ENCODE results near the gene CD74.

CD74 gene

GRCh38 chr5:150391986-150392385, 20.7 kb downstream of the CD74 start:
- H3K4me1 ChIP-seq (ENCODE audit: control insufficient read depth, low read depth, low read length): no peaks in the 10 kb centered on the region
- H3K4me3 ChIP-seq (ENCODE audit: low read length): no peak overlapping the region
- peaks cover 91% of the 10 kb centered on the region for H3K36me3 ChIP-seq (ENCODE audit: control insufficient read depth, low read depth, low read length)
- H3K27me3 ChIP-seq (ENCODE audit: control insufficient read depth, insufficient read depth, low read length): no peaks in the 10 kb centered on the region
- no peak overlapping the region for H3K9ac ChIP-seq (ENCODE audit: low read length)
- H3K9me3 ChIP-seq (ENCODE audit: control insufficient read depth, low read depth, low read length): no peaks in the 10 kb centered on the region
- H3K27ac ChIP-seq (ENCODE audit: low read length): no peak overlapping the region

GRCh38 chr5:150391064-150391834, 21.5 kb downstream of the CD74 start:
- H3K27me3 ChIP-seq (ENCODE audit: control insufficient read depth, insufficient read depth, low read length): no peaks in the 10 kb centered on the region
- no peaks in the 10 kb centered on the region for H3K9me3 ChIP-seq (ENCODE audit: control insufficient read depth, low read depth, low read length)
- H3K4me3 ChIP-seq (ENCODE audit: low read length): no peak overlapping the region
- no peak overlapping the region for H3K27ac ChIP-seq (ENCODE audit: low read length)
- H3K36me3 ChIP-seq (ENCODE audit: control insufficient read depth, low read depth, low read length): peaks cover 95% of the 10 kb centered on the region
- no peak overlapping the region for H3K9ac ChIP-seq (ENCODE audit: low read length)
- H3K4me1 ChIP-seq (ENCODE audit: control insufficient read depth, low read depth, low read length): no peaks in the 10 kb centered on the region

GRCh38 chr5:150389531-150390266, 23.0 kb downstream of the CD74 start:
- H3K36me3 ChIP-seq (ENCODE audit: control insufficient read depth, low read depth, low read length): peaks cover 95% of the 10 kb centered on the region
- no peak overlapping the region for H3K27ac ChIP-seq (ENCODE audit: low read length)
- H3K27me3 ChIP-seq (ENCODE audit: control insufficient read depth, insufficient read depth, low read length): no peaks in the 10 kb centered on the region
- no peak overlapping the region for H3K4me3 ChIP-seq (ENCODE audit: low read length)
- H3K4me1 ChIP-seq (ENCODE audit: control insufficient read depth, low read depth, low read length): no peaks in the 10 kb centered on the region
- no peak overlapping the region for H3K9ac ChIP-seq (ENCODE audit: low read length)
- H3K9me3 ChIP-seq (ENCODE audit: control insufficient read depth, low read depth, low read length): no peaks in the 10 kb centered on the region

DNA sequence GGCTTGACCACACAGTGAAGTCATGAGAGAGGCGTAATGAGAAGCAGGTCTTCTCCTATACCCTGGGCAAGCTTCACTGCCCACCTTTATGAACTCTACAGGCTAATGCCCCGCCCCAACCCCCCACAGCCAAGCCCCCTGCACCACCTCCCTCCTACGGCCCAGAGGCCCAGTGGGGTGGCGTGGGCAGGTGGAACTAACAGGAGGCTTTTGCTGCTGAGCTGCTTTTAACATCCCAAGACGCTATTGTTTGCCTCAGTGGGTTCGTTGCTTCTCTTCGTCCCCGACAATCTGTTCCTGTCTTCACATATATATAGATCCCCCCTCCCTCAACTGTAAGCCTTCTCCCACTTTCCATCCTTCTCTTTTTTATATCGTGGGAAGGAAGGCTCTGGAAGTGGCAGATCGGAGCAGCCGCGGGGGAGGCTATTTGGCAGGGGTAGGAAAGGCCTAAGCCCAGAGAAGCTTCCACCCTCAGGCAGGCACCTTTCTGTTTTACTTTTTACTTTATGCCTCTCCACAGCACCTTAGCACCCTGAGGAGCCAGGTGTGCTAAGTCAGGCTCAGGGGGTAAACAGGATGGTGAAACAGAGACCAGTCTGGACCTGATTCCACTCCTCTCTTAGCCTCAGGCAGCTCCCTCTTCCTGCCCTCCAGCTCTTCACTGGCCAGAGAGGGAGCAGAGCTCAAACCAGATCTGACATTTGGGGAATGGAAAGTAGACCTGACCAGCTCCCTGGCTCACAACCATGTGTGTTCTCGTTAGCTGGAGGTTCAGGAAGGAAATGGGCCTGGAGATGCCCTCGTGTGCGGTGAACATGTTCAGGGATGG, 26.5 kb downstream of the CD74 start:
- Histone ChIP-seq H3K9me3 (ENCODE audit: control insufficient read depth, low read depth, low read length) (no peaks in the 10 kb centered on the region), H3K4me1 (ENCODE audit: control insufficient read depth, low read depth, low read length) (no peaks in the 10 kb centered on the region), H3K27me3 (ENCODE audit: control insufficient read depth, insufficient read depth, low read length) (no peaks in the 10 kb centered on the region), H3K9ac (ENCODE audit: low read length) (no peak overlapping the region), H3K4me3 (ENCODE audit: low read length) (no peak overlapping the region), H3K36me3 (ENCODE audit: control insufficient read depth, low read depth, low read length) (peaks cover 97% of the 10 kb centered on the region), H3K27ac (ENCODE audit: low read length) (no peak overlapping the region)

GRCh38 chr5:150384701-150385100, 28.0 kb downstream of the CD74 start:
- Histone ChIP-seq H3K27me3 (ENCODE audit: control insufficient read depth, insufficient read depth, low read length) (no peaks in the 10 kb centered on the region), H3K9me3 (ENCODE audit: control insufficient read depth, low read depth, low read length) (no peaks in the 10 kb centered on the region), H3K27ac (ENCODE audit: low read length) (no peak overlapping the region), H3K4me1 (ENCODE audit: control insufficient read depth, low read depth, low read length) (no peaks in the 10 kb centered on the region), H3K9ac (ENCODE audit: low read length) (no peak overlapping the region), H3K36me3 (ENCODE audit: control insufficient read depth, low read depth, low read length) (peaks cover 97% of the 10 kb centered on the region), H3K4me3 (ENCODE audit: low read length) (no peak overlapping the region)

GRCh38 chr5:150377964-150378694, 34.6 kb downstream of the CD74 start:
- Histone ChIP-seq H3K9ac (ENCODE audit: low read length) (no peak overlapping the region), H3K9me3 (ENCODE audit: control insufficient read depth, low read depth, low read length) (no peaks in the 10 kb centered on the region), H3K27me3 (ENCODE audit: control insufficient read depth, insufficient read depth, low read length) (no peaks in the 10 kb centered on the region), H3K27ac (ENCODE audit: low read length) (no peak overlapping the region), H3K4me1 (ENCODE audit: control insufficient read depth, low read depth, low read length) (no peaks in the 10 kb centered on the region), H3K4me3 (ENCODE audit: low read length) (no peak overlapping the region), H3K36me3 (ENCODE audit: control insufficient read depth, low read depth, low read length) (peaks cover 99% of the 10 kb centered on the region)

GRCh38 chr5:150376799-150377771, 35.6 kb downstream of the CD74 start:
- no peak overlapping the region for H3K9ac ChIP-seq (ENCODE audit: low read length)
- no peaks in the 10 kb centered on the region for H3K27me3 ChIP-seq (ENCODE audit: control insufficient read depth, insufficient read depth, low read length)
- peaks cover 99% of the 10 kb centered on the region for H3K36me3 ChIP-seq (ENCODE audit: control insufficient read depth, low read depth, low read length)
- H3K27ac ChIP-seq (ENCODE audit: low read length): no peak overlapping the region
- no peak overlapping the region for H3K4me3 ChIP-seq (ENCODE audit: low read length)
- H3K4me1 ChIP-seq (ENCODE audit: control insufficient read depth, low read depth, low read length): no peaks in the 10 kb centered on the region
- H3K9me3 ChIP-seq (ENCODE audit: control insufficient read depth, low read depth, low read length): no peaks in the 10 kb centered on the region

DNA sequence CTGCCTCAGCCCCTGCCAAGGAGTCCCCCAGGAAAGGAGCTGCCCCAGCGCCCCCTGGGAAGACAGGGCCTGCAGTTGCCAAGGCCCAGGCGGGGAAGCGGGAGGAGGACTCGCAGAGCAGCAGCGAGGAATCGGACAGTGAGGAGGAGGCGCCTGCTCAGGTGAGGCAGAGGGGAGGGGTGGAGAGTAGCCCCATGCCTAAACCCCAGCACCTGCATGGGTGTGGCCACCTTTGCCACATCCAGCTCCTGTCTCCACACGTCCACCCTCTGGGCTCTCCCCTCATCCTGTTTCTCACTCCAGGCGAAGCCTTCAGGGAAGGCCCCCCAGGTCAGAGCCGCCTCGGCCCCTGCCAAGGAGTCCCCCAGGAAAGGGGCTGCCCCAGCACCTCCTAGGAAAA, 38.1 kb downstream of the CD74 start:
- Histone ChIP-seq H3K9me3 (ENCODE audit: control insufficient read depth, low read depth, low read length) (no peaks in the 10 kb centered on the region), H3K4me1 (ENCODE audit: control insufficient read depth, low read depth, low read length) (no peaks in the 10 kb centered on the region), H3K27ac (ENCODE audit: low read length) (no peak overlapping the region), H3K36me3 (ENCODE audit: control insufficient read depth, low read depth, low read length) (peaks cover 99% of the 10 kb centered on the region), H3K9ac (ENCODE audit: low read length) (no peak overlapping the region), H3K4me3 (ENCODE audit: low read length) (no peak overlapping the region), H3K27me3 (ENCODE audit: control insufficient read depth, insufficient read depth, low read length) (no peaks in the 10 kb centered on the region)

DNA sequence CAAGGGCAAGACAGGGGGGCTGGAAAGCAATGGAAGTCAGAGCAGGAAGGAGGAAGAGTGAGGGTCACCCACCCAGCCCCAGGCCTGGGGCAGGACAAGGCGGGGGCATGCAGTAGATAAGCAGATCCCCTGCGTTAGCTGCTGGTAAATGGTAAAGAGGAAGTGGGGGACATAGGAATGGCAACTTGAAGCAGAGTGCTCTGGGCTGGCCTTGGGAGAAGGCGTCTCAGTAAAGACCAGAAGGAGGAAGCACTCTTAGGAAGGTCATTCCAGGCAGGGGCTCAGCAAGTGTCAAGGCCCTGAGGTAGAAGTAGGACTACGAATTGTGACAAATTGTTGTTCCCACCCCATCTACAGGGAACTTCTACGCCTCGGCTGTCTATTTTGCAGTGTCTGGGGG, 40.1 kb downstream of the CD74 start:
- Histone ChIP-seq H3K27ac (ENCODE audit: low read length) (no peak overlapping the region), H3K4me1 (ENCODE audit: control insufficient read depth, low read depth, low read length) (no peaks in the 10 kb centered on the region), H3K36me3 (ENCODE audit: control insufficient read depth, low read depth, low read length) (peaks cover 99% of the 10 kb centered on the region), H3K27me3 (ENCODE audit: control insufficient read depth, insufficient read depth, low read length) (no peaks in the 10 kb centered on the region), H3K4me3 (ENCODE audit: low read length) (no peak overlapping the region), H3K9ac (ENCODE audit: low read length) (no peak overlapping the region), H3K9me3 (ENCODE audit: control insufficient read depth, low read depth, low read length) (no peaks in the 10 kb centered on the region)

DNA sequence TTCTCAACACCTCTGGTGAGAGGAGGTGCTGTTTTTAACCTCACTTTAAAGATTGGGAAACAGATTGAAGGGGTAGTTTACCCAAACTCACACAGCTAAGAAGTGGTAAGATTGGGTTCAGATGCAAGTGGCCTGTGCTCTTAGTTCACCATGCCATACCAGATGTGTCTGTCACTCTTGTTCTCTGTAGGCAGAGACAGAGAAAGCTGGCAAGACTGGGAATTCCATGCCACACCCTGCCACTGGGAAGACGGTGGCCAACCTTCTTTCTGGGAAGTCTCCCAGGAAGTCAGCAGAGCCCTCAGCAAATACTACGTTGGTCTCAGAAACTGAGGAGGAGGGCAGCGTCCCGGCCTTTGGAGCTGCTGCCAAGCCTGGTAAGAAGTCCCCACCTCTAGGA, 44.2 kb downstream of the CD74 start:
- Histone ChIP-seq H3K9me3 (ENCODE audit: control insufficient read depth, low read depth, low read length) (no peaks in the 10 kb centered on the region), H3K27ac (ENCODE audit: low read length) (no peak overlapping the region), H3K4me1 (ENCODE audit: control insufficient read depth, low read depth, low read length) (no peaks in the 10 kb centered on the region), H3K9ac (ENCODE audit: low read length) (no peak overlapping the region), H3K36me3 (ENCODE audit: control insufficient read depth, low read depth, low read length) (peaks cover 93% of the 10 kb centered on the region), H3K4me3 (ENCODE audit: low read length) (no peak overlapping the region), H3K27me3 (ENCODE audit: control insufficient read depth, insufficient read depth, low read length) (no peaks in the 10 kb centered on the region)

Data from iPS-18a (cell line).